Measurements from ENCODE around the gene SHC4.

Gene SHC4

DNA sequence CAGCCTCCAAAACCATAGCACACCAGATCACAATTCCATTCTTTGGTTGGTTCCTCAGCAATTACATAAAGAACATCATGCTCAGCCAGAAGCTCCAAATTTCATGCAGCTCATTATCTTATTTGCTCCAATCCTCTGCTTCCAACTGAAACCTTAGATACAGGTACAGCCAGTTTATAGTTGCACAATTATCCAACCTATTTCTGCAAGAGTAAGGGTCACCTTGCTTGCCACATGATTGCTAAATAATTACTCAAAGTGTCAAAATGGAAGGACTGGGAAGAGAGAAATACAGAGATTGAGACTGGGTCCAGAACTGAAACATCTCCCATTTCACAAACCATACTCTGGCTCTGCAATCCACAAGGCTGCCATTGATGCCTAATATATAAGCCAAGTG, 23.4 kb upstream of the SHC4 start:
- H3K27ac ChIP-seq = peak overlapping the region; percentile 56; the same call in 1 of the 2 replicates
- TF ChIP-seq ZFX (IDR thresholded peaks at IDR 0.05) = no peak
- TF ChIP-seq, protein P1, sequence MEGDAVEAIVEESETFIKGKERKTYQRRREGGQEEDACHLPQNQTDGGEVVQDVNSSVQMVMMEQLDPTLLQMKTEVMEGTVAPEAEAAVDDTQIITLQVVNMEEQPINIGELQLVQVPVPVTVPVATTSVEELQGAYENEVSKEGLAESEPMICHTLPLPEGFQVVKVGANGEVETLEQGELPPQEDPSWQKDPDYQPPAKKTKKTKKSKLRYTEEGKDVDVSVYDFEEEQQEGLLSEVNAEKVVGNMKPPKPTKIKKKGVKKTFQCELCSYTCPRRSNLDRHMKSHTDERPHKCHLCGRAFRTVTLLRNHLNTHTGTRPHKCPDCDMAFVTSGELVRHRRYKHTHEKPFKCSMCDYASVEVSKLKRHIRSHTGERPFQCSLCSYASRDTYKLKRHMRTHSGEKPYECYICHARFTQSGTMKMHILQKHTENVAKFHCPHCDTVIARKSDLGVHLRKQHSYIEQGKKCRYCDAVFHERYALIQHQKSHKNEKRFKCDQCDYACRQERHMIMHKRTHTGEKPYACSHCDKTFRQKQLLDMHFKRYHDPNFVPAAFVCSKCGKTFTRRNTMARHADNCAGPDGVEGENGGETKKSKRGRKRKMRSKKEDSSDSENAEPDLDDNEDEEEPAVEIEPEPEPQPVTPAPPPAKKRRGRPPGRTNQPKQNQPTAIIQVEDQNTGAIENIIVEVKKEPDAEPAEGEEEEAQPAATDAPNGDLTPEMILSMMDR (conservative IDR thresholded peaks at IDR 0.05) = no peak

DNA sequence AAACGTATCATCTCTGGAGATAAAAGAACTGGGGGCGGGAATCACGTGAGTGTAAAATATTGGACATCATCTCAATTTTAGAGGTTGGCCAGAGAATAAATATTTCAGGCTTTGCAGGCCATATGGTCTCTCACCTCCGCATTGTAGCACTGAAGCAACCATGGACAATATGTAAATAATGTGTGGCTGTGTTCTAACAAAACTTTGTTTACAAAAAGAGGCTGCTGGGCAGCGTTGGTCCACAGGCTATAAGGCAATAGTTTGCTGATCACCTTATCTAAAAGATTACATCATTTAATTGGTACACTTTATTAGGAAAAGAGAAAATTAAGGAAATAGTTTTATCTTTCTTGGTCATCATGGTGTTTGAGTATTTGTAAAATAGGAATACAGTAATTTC, 22.5 kb upstream of the SHC4 start:
- H3K27ac ChIP-seq = peak overlapping the region; percentile 56; the same call in 1 of the 2 replicates
- TF ChIP-seq, protein P1 (conservative IDR thresholded peaks at IDR 0.05) = no peak
- no peak for TF ChIP-seq ZFX (IDR thresholded peaks at IDR 0.05)

DNA sequence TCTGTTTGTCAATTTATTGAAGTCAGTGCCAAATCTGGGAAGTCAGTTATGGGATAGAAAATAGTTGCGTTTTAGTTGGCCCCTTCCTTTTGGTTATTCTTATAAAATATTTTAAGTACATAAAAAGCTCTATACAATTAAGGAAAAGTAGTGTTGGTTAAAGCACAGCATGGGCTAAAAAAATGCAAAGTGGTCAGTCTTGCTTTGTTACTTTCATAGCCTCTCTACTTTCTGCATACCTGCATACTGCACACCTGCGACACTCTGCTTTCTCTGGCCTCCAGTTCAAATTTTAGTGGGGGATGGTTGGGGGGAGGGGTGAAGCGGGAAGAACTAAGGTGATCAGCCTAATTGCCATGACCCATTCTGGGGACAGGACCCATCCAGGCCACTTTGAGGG, 21.8 kb upstream of the SHC4 start:
- TF ChIP-seq, protein P1 (conservative IDR thresholded peaks at IDR 0.05) = no peak
- no peak for TF ChIP-seq ZFX (IDR thresholded peaks at IDR 0.05)
- peak overlapping the region; percentile 56 for H3K27ac ChIP-seq

DNA sequence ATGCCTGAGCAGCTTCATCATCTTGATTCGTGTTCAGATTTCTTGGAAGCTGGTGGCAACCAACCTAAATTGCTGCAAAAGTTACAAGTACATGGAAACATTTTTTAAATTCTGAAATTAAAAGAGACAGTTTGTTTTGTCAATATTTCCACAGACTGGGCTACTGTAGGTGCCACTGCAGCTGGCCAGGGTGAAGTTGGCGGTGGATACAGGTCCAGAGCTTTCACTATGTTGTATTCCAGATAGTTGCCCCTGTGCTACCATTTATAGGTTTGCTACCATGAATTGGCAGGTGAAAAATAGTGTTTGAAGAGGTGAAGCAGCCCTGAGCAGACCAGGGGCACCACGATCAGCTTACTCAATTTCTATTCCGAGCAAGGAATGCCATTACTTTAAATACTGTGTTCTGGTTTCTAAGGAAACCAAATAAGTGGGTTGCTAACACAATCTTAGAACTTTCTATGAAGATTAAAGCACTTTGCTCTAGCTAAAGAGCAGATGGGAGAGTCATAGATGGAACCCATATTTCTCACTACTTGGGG, 21.2 kb upstream of the SHC4 start:
- peak overlapping the region; percentile 23; the same call in 1 of the 2 replicates for H3K27ac ChIP-seq
- TF ChIP-seq, protein P1 (conservative IDR thresholded peaks at IDR 0.05) = no peak
- TF ChIP-seq ZFX (IDR thresholded peaks at IDR 0.05) = no peak

DNA sequence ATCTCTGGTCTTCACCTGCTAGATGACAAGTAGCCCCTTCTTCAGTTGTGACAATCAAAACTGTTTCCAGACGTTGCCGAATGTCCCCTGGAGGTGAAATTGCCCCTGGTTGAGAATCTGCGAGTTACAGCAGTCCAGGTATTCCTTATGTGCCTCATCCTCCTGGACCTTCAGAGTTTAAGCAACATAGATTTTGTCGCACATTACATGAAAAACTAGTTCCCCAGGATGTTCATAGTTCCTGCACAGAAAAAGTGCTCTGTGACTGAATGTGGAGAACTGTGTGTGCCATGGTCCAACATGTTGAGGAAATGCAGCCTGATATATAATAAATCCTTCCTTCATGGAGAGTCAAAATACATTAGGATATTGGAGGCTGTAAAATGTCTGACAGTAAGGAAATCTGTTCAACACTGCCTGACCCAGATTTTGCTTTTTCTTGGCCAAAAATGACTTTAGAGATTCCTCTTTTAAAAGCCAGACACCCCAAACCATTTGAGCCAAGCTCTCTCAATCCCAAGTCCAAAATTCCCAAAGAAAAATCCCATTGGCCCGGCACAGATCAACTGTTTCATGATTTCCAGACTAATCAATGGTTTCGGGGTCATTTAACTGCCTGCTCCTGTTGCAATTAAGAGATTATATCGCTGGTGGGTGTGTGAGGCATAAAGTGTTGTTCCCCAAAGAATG, 20.4 kb upstream of the SHC4 start:
- peak overlapping the region; percentile 23; the same call in 1 of the 2 replicates for H3K27ac ChIP-seq
- TF ChIP-seq, protein P1 (conservative IDR thresholded peaks at IDR 0.05) = no peak
- no peak for TF ChIP-seq ZFX (IDR thresholded peaks at IDR 0.05)

DNA sequence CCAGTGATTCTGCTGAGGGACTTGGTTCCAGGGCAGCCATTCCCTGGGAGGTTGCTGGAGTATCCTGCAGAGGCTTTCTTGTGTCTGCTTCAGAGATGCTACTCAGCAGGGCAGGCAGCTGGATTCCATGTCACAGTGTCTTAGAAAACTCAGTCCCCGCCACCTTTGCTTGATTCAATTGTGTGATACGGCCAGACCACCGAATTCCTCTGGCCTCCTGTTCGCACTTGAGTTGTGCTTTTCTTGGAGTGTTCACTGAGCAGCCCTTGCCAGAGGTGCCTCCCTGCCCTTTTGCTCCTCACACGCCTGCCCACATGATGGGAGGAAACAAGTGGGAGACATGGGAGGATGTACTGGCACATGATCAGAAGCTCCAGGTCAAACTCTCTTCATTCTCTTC, 19.6 kb upstream of the SHC4 start:
- TF ChIP-seq ZFX (IDR thresholded peaks at IDR 0.05) = no peak
- TF ChIP-seq, protein P1 (conservative IDR thresholded peaks at IDR 0.05) = no peak
- H3K27ac ChIP-seq = peak overlapping the region; percentile 23; the same call in 1 of the 2 replicates

DNA sequence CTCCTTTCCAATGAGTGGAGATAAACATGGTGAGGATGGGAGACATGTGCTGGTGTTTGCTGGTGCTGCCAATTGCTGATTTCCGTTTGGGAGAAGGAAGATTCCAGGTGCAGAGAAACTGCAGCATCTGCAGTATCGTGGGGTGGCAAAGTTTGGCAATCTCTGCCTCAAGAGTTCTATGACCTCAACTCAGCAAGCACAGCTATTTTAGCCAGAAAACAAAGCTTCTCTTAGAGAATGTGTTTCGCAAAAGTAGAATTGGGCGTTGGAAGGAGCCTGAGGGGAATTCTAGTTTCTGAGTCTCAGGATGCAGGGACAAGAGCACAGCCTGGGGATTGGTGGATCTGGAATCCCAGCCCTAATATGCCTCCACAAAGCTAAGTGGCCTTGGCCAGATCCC, 18.2 kb upstream of the SHC4 start:
- H3K27ac ChIP-seq = no peak overlapping the region
- TF ChIP-seq, protein P1 (conservative IDR thresholded peaks at IDR 0.05) = no peak
- no peak for TF ChIP-seq ZFX (IDR thresholded peaks at IDR 0.05)

All from C4-2B (cell line).